SK-N-MC (cell line): ENCODE data around the gene MREG.

Experiments
- EZH2 ChIP-seq: fragments of 200-600 bp; sonication (generic); IDR thresholded peaks from one replicate; pipeline ENCODE4 v1.6.1; 2017; ENCODE audit warnings: antibody characterized with exemption
- FOXP2 ChIP-seq: optimal IDR thresholded peaks from 2 replicates; pipeline ENCODE3; 2011; ENCODE audit warnings: mild to moderate bottlenecking, moderate library complexity; ENCODE audit not compliant: insufficient read depth; ENCODE audit errors: extremely low read length, control extremely low read depth
- POLR2AphosphoS5 ChIP-seq: IDR thresholded peaks from 2 replicates; pipeline ENCODE4 v1.6.1; 2012; ENCODE audit warnings: mild to moderate bottlenecking, low read depth, low read length, borderline replicate concordance

DNA sequence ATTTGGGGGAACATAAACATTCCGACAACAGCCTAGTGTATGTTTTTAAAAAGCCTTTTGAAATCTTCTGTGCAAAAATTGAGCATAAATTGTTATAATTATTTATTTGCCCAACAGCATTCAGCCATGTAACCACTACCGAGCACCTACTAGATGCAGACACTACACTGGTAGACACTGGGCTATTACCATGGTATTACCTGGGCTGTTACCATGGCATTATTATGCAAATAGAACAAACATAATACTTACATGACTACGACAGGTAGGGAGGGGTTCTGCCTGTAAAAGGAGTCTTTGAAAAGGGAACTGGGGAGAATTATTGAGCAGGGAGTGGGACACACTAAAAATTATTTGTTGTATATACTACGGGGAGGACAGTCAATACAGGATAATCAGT, 116.4 kb downstream of the MREG start:
- TF ChIP-seq EZH2 (no peak), FOXP2 (no peak), POLR2AphosphoS5 (no peak)
